NCI-H2227 treated with DMSO at 0.1 percent for 48 hours (cell line): ENCODE results near the gene SLC2A13.
"Not testable (repeated sequence)": the region's sequence is repeated elsewhere in the genome, so short reads cannot be mapped to it uniquely, and the experiment has no call there.

Experiments used
- DNase-seq: peaks from one replicate; lab custom pipeline; 2025; lab: John Stamatoyannopoulos, UW

The SLC2A13 gene

DNA sequence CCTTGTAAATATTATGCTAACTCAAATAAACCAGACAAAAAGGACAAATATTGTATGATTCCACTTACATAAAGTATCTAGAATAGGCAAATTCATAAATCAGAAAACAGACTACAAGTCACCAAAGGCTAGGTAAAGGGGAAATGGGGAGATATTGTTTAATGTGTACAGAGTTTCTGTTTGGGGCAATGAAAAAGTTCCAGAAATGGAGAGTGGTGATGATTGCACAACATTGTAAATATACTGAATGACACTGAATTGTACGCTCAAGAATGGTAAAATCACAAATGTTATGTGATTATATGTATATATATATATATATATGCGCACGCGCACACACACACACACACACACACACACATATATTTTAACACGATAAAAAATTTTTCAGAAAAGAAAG is 182.5 kb downstream of the SLC2A13 start:
- DNase-seq: no peak

DNA sequence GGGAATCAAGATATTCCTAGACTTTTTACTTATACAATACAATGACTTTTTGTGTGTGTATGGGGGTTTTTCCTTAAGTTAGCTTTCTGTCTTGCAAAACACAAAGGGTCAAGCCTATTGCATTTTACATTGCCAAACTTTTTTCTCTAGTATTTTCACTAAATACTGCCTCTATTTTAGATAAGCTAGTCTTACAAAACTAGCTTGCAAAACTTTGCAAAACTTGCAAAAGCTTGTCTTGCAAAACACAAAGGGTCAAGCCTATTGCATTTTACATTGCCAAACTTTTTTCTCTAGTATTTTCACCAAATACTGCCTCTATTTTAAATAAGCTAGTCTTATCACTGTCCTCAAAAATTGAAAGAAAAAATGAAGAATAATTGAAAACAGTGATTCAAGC is 183.3 kb downstream of the SLC2A13 start:
- not testable (repeated sequence) for DNase-seq

DNA sequence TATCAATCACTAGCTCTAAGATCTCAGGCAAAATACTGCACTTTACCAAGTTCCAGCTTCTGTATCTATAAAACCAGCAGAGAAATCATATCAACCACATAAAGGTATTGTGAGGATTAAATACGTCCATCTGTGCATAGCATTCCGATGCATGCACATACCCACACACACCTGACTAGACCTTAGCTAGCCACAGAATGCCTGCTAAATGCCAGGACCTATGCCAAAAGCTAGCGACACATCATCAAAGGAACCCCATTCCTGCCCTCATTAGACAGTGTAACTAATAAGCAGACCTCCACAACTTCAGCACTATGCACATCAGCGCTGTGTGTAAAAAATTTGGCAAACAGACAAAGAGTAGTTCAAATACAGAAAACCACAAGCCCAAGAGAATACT is 185.2 kb downstream of the SLC2A13 start:
- no peak for DNase-seq

DNA sequence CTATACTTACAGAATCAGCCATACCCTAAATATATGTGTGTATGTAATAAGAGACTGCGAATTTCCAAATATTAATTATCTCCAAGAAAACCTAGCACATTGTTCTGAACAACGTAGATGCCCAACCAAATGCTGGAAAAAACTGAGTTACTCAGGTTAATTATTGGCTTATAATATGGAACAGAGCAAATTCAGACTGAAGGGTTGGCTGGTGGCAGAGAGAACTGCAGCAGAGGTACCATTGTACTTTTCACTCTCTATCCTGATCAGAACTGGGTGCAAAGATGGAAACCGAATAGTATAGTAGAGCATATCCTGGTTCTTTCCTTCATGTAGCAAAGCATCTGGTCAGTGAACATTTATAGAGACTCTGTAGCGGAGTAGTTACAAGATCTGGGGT is 185.7 kb downstream of the SLC2A13 start:
- DNase-seq: no peak

DNA sequence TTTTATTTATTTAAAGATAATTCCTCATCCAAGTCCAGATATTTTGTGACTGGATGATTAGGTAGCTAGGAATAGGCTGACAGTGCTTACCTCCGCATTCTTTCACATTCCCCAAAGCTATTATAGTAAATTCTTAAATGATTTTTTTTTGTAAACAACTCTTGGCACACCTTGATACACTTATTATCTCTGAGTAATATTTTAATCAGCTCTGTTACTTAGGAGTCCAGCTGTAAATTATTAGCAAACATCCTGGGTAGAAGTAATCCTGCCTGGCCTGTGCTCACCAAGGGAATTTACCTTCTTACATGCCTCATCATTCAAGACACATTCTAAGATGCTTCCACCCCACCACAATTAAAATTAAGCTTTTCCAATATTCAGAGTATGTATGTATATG is 186.1 kb downstream of the SLC2A13 start:
- no peak for DNase-seq

DNA sequence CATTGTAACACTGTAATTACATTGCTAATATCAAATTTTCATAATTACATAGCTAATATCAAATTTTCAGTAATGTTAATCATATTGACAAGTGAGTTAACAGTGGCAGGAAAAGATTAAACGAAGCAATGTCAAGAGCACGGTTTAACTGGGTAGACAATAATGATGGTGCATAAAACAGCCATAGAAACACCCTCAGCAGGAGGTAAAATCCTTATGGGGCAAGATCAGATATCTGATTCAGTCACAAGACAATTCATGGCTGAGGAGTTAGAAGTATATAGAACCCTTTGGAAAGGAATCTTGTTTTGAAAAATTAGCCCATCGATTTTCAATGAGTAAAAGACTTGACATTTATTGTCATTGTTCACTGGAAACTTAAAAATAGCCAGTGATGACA is 190.6 kb downstream of the SLC2A13 start:
- no peak for DNase-seq

DNA sequence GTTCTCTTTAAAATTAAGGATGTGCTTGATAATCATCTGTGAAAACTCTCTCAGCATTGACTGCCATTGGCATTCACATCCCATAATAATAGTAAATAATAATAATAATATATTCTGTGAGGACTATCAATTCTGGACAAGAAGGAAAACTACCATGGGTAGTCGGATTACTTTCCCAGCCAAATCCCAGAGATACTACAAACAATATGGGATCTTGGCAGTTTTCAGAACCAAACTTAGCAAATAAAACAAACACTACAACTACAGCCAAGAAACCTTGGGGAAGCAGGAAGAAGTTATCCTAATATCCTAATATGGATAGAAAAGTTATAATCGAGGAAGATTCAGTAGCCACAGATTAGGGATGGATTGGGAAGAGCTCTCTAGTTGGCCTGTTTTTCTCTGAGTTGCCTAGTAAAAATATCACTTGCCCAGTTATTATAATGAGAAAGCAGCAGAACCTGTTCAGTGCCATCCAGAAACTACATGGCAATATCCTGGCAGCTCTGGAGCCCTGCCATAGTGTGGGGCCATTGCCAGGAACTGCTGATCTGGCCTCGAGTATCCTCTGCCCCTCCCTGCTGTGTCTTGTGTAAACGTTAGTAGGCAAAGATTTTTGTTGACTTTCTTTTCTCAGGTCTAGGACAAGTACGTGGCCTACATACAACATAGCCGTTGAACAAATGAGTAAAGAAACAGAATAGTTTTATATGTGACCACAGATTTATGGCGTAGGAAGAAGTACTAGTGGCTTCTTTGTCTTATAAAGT is 193.5 kb downstream of the SLC2A13 start:
- no peak for DNase-seq

DNA sequence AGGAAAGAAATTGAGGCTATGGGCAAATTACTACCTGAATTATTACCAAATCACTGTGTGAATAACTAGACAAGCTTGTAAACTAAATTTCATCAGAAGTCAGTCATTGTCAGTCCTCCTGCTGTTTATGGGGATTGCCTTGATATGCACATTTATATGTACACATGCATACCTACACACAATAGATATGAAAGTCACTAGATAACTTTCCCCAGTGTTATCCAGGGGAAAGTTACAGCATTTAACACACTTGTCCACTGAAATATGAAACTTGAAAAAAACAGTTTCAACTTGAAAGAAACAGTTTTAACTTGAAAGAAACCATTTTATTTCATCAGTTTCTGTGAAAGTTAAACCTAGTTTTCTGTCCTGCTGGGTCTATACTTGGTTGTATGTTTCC is 199.6 kb downstream of the SLC2A13 start:
- no peak for DNase-seq

DNA sequence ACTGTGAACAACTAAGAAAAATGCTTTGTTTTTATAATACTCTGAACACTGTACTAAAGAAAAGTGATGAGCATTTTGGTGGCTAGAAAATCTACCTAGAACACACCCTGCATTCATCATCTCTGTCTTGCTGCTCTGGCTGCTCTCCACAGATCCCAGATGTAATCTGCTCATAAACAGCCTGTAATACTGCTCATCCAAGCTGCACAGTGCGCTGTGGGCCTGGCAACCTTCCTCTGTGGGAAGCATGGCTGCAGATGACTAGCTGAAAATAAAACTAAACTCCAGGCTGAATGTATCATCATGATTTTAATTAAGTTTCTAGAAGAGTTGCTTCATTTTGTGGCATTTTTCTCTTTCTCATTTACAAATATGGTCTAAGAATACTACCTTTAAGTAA is 200.7 kb downstream of the SLC2A13 start:
- no peak for DNase-seq

DNA sequence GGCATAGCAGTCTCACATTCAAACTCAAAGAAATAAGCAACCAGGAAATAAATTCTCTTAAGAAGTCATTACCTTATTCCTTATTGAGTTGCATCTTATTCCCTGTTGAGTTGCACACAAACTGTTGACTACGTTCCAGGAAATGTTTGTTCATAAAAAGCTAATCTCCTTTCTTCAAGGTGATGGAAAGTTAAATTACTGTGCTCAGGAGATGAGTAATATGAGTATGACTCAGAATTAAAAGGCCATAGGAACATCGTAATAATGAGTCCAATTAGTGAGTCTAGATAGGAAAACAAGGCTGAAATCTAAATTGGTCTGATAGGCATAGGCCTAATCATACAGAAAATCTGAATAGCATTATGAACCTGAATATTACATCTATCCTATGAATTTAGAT is 203.1 kb downstream of the SLC2A13 start:
- no peak for DNase-seq

DNA sequence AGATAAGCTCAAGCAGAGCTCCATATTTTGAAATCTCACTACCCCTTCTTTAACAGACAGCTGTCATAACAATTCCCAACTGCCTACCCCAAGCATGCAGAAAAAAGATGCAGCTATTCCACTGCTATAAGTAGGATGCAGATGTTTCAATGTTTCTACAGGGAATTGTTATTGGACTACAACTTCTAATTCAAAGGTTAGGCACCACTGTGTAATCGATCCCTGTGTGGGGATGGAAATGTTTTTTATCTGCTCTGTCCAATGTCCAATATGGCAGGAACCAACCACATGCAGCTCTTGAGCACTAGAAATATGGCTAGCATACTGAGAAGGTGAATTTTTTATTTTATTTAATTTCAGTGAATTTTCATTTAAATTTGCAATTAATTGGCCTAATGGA is 208.6 kb downstream of the SLC2A13 start:
- DNase-seq: no peak

DNA sequence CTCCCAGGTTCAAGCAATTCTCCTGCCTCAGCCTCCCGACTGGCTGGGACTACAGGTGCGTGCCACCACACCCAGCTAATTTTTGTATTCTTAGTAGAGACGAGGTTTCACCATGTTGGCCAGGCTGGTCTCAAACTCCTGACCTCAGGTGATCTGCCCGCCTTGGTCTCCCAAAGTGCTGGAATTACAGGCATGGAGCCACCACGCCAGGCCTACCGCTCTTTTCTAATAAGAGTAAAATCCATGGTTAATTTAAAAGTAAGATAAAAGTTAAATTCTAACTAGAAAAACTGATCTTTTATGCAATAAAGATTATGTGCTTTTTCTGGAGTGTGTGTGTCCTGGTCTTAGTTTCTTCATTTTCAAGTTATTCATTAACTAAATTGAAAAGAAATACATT is 212.5 kb downstream of the SLC2A13 start:
- DNase-seq: not testable (repeated sequence)

DNA sequence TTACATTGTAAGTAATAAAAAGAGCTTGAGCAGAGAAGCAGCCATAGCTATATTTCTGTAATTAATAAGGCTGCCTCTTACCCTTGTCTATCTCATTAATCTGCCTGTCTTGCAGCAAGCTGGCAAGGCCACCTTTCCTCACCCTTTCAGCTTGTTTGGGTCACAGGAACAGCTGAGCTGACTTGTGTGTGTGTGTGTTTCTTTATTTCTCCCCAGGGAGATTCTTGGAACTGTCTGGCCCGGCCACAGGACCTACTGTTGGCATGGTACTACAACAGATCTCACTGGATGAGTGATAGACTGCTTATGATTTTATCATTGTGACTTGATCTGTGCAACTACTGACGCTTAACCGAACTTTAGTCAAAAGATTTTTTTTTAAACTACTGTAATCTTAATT is 213.7 kb downstream of the SLC2A13 start:
- DNase-seq: no peak

DNA sequence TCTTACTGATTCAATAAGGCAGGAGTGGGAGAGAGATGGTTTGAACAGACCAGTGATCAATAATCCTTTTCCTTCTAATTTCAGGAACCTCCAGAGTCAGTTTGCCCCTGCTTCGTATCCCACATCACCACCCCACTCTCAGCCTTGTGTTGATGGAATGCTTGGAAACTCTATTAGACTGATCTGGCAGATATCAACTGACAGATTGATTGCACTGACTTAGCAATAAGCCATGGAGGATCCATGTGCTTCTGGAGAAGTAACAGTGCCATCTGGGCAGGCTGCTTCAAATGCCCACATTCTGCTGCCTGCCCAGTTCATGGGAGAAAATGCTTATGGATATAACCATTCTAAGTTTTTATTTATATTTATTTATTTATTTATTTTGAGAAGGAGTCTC is 218.0 kb downstream of the SLC2A13 start:
- no peak for DNase-seq

DNA sequence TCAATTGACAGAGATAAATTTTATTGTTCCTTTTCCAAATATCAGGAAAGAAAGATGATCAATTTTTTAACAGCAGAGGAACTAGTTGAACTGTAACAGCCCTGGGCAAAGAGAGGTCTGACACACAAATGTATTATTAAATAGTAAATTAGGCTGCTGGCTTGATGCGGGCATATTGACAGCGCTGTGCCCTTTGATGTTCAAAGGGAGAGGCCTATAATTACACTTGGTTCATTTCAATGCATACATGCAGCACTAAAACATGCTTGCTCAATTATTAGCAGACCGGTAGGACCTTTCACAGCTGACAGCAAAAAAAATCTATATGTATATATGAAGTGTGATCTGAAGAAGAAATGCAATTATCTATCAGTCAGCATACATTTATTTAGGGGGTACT is 219.8 kb downstream of the SLC2A13 start:
- no peak for DNase-seq

DNA sequence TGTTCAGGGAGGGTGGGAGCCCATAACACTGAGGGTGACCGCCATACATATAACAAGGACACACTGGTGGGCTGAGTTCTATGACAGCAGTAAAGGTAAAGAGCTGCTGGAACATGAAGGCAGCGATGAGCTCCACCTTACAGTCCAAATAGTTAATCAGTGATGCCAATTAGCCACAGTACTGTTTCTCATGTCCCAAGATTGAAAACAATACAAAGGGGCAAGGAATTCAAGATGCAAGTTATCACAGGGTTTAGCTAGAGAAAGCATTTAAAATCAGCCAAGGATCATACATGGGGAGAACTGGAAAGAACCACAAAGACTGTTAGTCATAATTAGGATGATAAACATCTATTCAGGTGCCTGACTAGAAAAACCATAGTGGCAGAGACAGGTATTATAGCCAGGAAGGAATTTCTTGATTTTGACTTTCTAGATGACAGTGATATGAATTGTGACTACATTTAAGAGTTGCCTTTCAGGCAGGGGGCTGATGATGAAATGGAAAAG is 221.2 kb downstream of the SLC2A13 start:
- DNase-seq: no peak

DNA sequence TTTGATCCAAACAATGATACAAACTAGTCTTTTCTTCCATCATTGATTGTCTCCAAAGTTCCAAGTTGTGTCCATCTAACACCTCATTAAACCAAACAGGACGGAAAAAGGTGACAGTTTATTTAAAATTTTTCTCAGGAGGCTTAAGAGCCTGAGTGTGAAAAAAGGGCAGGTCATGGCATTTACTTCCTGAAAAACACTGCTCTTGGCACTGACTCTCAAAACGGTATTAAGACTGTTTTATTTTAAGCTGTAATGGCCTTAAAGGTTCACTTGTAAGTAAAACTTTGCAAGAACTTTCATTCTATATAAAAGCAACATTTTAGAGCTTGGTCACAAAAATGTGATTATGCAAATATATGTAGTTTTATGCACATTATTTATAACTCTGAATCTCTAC is 222.5 kb downstream of the SLC2A13 start:
- no peak for DNase-seq

DNA sequence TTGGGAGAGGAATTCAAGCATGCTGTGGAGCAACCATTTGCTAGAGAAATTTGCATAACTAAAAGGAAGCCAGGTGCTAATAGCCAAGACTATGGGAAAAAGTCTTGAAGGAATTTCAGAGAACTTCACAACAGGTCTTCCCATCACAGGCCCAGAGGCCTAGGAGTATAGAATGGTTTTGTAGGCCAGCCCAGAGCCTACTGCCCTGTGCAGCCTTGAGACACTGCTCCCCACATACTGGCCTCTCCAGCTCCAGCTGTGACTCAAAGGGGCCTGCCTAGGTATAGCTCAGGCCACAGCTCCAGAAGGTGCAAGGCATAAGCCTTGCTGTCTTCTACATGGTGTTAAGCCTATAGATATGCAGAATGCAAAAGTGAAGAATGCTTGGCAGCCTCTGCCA is 227.1 kb downstream of the SLC2A13 start:
- DNase-seq: no peak

DNA sequence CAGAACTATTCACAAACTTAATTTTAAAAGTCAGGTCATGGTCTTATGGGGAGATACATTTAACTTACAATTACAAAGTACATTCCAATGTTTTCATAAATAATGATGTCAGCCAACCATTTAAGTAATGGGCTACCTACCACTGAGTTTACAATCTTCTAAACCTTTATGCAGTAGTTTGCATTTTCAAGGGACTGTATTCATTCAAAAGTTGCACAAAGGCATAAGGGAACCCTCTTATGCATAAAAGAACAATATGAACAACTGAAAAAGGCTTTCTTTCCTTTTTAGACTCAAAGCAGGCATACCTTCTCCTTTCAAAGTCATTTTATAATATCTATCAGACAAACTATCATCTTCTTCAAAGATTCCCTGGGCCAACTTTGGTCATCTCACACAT is 230.2 kb downstream of the SLC2A13 start:
- no peak for DNase-seq

DNA sequence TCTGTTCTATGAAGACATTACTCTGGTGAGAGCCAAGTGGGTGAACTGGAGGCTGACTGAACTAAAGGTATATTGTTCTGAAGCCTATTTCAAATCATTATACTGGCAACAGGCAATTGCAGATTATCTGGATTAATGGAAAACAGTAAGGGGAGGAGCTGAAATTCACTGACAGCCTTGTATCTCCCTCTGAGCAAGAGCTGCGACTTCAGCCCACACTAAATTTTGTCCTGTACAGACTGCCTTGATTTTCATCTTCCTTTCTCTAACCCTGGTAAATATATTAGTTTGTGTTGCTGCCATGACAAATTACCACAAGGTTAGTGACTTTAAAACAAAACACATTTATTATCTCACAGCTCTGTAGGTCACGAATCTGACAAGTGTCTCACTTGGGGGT is 231.1 kb downstream of the SLC2A13 start:
- no peak for DNase-seq

DNA sequence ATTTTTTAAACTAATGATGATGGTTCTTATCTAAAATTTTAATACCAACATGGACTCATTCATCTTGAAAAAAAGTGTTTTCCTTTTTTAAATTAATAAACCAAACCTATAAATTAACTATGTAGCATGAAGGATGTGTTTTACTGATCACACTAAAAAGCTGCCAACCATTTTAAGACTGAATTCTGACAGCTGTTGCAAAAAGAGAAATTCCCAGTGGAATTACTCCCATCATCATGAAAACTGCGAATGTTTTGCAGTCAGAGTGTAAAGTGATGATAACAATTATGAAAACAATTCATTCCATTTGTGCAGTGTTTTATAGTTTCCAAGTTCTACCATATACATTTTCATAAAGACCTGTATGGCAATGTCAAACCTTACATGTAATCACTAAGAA is 232.8 kb downstream of the SLC2A13 start:
- no peak for DNase-seq

DNA sequence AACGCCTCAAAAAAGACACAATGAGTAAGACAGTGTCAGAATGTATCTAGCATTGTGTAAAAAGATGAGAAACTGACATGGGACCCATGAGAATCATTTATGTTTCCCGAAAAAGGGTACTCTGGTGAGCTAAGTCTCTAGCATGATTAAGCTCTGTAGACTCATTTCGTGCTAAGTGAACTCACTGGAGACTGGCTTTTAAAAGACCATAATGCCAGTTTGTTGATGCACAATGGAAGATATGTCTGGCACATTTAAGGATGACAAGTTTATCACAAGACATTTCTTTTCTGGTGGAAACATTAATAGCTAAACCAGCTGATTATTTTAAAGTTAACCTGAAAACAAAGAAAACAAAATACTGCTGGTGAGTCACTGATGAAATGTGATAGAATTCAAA is 233.5 kb downstream of the SLC2A13 start:
- DNase-seq: no peak

DNA sequence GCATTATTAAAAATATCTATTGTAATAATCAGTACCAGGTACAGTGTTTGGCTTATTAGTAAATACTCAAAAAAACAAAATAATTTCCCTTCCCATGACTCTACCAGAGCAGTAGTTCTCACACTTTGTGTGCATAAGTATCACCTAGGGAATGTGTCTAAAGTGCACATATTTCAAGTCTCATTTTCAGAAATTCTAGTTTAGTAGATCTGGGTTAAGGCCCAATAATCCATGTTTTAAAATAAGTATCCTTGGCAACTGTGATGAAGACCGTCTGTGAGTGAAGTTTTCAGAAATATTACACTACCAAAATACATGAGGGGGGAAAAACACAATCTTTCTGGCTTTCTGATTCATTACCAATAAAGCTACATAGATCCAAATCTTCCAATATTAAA is 237.6 kb downstream of the SLC2A13 start:
- no peak for DNase-seq

DNA sequence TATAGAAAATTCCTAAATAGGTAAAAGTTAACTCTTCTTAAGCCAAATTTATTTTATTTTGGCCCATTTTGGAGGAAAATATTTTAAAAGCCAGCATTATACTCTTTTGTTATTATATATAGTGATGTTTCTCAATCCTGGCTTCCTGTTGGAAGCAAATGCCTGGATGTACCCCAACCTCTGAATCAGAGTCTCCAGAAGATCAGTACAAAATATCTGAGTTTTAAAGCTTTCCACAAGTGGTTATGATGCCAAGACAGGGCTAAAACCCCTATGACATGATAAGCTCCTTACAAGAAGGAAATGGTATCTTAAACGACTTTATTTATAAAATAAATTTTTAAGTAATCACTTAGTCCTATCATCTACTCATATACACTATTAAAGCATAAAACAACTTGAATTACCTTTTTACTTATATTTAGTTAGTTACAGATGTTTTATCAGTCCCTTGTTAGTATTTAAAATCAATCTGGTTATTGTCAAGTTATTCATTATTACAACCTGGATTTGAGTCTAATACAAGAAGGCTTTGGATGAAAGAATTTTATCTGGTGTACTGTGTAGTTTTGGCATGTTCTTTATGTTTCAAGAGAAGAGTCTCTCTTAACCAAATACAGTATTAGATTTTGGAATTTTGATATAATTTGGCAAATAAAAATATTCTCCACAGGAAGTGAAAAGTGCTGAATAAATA is 238.1 kb downstream of the SLC2A13 start:
- no peak for DNase-seq
